Endometrial microvascular endothelial cells (primary cell): Measurements from ENCODE around the gene GMPR. TPM values are rescaled to one million over a fixed set of nuclear protein-coding genes. Genes with fewer than 3 reads are reported as not detected.
"Not testable (repeated sequence)": the region's sequence is repeated elsewhere in the genome, so short reads cannot be mapped to it uniquely, and the experiment has no call there.

Experiments used
- in situ Hi-C: cut with HindIII; loops from 2 replicates; pipeline ENCODE4 v1.10.0; 2017; ENCODE audit warnings: low sequenced_read_pairs, low pct_unique_long_range_greater_than_20kb; ENCODE audit errors: inconsistent ontology term
- total RNA-seq: library from RNA; depleted of rRNA; stranded (reverse); fragments of >200 nt; gene quantifications from one replicate; pipeline ENCODE4 v1.2.3, GENCODE V29; 2015; ENCODE audit errors: inconsistent ontology term

GMPR gene
- total RNA-seq, 1 donor from 2014 or later, result 33.8 TPM

DNA sequence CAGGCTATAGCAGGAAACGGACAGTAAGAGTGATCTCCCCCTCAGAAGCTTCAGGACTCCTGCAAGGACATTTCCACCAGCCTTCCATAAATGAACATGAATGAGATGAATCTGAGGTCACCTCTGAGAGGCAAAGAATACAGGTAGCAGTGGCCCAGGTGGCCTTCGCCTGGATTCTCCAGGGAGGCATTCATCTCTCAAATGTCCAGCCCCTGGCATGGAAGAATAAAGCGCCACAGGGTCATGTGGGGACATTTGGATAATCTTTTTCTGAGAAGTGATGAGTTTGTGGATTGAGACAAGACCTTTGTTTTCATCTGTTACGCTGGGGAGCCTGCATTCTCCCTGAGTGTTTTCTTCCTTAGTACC, 2.9 kb downstream of the GMPR start:
- in situ Hi-C loops, result no loop called here

DNA sequence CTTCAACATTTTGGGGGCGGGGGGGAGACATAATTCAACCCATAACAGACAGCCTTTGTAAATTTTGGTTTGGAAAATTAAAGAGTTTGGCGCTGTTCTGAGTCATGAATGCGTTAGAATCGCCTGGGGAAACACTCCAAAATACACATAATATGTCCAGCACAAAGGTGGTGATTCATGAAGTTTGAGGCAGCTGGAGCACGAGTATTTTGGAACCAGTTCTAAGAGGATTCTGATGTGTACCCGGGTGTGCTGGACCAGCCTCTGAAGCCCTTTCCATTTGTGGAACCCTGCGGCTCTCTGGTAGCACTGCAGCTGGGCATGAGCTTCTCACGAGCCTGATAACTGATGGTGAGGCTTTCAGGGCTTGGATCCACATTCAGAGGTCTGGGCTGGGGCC, 4.7 kb downstream of the GMPR start:
- in situ Hi-C loops, result no loop called here

DNA sequence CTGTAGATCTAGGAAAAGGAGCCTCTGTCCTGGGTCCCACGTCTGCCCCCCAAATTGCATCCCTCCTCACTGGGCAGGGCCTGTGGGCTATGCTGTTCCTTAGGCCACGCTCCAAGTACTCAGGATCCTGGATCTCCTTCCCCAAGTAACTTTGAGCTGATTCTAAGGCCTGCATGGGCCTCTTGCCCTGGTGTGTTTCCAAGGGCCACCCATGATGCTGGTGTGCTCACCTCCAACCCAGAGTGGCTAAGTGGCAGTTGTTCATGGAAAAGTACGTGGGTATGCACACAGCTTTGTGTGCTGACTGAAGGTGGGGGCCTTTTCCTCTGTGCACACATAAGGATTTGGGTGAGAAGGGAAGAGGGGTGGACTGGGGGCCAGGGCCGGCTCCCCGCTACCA, 5.3 kb downstream of the GMPR start:
- in situ Hi-C loops, result no loop called here

DNA sequence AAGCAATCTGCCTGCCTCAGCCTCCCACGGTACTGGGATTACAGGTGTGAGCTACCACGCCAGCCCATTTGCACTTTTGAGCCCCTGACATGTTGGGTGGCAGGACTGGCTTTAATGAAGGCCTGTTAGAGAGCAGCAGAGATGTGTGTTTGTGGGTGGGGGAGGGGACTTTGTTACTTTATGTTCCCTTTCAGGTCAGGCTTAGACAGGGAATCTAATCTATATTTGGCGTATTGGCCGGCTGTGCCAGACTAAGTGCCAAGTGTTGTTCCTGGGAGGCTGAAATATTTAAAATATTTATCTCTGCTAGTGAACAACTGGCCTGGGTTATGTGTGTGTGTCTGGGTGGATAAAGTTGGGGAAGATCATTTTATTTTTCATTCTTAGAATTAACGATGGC, 6.1 kb downstream of the GMPR start:
- in situ Hi-C loops, result no loop called here

DNA sequence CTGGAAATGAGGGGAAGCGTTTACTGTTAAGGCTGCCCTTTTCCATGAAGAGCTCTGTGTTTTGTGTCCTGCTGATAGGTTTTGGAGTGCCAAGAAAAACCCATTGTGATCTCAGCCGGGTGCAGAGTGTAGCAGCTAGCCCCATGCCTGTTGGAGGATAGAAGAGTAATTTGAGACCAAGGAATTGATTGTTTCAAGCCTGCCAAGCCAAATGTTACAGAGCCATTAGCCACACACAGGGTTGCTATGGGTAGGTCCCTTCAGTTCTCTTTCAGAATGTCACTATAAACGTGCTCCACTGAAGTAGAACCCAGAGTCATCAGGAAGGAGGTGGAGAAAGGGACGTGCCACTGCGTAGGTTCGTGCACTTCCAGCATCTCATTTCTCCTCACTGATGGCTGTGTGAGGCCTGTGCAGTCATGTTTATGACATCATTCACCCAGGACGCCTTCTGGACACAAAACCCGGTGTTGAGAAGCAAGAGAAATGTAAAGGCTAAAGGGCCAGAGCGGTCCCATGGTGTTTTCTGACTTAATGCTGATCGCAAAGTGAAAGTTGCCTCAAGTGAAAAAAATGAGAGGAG, 6.6 kb downstream of the GMPR start:
- in situ Hi-C loops, result no loop called here

DNA sequence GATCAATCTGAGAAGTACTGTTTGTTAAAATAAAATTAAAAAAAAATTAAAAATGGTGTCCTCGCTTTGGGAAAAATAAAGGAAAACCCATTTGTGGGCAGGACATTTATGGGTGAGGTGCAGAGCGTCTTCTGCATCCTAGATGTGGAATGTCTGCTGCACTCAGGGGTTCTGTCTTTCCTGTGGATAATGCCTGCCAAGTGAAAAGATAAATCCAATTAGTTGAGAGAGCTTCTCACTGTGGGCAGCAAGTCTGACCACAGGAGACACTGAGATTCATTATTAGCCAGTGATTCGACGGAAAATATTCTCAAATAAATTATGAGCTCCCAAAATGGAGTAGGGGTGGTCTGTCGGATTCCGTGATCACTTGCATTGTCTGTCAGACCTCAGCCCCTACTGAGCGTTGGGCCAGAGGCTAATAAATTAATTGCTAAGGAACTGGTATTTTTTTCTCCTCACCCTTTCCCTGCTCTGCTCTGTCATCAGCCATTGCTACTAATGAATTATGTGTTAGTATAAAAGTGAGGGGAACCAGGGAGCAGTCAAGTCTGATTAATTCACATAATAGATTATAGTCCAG, 10.0 kb downstream of the GMPR start:
- in situ Hi-C loops, result no loop called here

DNA sequence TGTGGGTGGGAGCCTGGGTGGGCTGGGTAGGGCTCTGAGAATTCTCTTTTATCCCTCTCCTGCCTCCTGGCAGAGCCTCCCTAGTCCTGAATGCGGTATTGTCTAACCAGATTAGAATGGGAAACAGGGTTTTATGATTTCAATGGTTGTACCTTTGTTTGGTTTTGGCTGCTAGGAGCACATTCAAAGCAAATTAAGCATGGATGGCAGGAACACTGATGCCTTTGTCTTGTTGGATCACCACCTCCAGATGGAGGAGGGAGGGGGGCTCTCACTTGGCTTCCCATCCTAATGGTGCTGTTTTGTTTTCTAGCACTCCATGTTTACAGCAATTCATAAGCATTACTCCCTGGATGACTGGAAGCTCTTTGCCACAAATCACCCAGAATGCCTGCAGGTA, 11.6 kb downstream of the GMPR start:
- in situ Hi-C loops, result no loop called here

DNA sequence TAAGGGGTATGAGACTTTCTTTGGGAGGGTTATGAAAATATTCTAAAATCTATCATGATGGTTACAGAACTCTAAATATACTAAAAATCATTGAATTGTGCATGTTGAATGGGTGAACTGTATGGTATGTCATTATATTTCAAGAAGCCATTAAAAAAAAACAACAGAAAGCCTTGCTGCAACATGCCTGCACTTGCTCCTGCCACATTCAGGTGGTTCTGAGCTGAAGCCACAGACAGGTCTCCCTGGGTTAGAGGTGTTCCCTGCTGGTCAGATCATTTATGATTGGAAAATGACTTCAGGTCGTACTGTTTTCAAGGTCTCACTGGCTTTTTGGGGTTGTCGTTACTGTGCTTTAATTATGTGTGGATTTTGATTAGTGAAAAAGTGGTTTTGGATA, 13.3 kb downstream of the GMPR start:
- in situ Hi-C loops, result no loop called here

DNA sequence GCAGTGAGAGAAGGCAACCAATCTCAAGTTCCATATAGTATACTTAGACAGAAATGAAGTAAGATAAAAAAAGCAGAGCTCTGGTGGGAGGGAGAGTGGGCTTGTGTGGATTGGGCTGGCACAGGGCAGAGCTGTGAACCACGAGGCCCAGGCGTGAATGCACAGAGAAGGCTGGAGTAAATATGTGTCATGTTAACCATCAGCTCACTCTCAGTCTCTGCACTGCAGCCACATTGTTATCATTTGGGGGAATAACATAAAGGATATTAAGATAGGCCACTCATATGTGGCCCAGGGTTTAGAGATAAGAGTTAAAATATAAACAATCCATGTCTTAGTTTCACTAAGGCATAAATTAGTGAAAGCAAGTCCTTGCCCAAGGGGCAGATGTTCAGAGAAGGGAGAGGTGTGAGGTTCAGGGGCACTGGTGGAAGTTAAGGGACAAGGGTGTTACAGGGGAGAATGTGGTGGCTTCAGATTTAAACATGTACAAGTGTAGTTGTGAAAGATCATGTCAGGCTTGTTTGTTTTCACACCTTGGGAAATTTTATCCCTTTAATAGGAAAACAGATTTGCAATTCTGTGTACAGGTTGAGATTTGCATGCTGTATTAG, 14.4 kb downstream of the GMPR start:
- in situ Hi-C loops, result no loop called here

DNA sequence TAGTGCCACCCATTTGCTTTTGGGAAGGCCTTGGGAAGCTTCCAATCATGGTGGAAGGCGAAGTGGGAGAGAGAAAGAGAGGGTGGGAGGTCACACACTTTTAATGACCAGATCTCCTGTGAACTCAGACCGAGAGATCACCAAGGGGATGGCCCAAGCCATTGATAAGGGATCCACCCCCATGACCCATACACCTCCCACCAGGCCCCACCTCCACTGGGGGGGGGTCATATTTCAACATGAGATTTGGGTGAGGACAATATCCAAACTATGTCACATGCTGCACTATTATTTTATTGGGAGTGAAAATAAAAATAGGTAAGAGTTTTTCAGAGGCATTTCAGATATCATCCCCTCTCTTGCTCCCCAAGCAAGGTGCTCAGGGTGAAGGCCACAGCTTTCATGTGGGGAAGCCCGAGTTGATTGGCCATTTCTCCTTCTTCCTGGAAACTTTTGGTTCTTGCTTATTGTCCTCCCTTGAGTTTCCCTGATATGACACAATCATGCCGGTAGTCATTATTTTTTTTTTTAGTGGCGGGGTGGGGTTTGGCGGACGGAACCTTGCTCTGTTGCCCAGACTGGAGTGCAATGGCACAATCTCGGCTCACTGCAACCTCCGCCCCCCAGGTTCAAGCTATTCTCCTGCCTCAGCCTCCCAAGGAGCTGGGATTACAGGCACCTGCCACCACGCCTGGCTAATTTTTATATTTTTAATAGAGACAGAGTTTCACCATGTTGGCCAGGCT, 15.2 kb downstream of the GMPR start:
- in situ Hi-C loops, result no loop called here

DNA sequence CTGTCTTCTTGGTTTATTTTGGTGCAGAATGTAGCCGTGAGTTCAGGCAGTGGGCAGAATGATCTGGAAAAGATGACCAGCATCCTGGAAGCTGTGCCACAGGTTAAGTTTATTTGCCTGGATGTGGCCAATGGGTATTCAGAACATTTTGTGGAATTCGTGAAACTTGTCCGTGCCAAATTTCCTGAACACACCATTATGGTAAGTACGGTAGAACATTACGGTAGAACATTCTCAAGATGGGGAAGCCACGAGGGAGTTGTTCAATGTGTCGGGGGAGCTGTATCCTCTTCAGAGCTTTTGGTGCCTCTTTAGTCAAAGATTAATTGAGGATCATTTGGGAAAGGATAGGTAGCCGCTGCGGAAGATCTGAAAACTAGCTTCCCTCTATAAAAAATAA, 16.1 kb downstream of the GMPR start:
- in situ Hi-C loops, result no loop called here

DNA sequence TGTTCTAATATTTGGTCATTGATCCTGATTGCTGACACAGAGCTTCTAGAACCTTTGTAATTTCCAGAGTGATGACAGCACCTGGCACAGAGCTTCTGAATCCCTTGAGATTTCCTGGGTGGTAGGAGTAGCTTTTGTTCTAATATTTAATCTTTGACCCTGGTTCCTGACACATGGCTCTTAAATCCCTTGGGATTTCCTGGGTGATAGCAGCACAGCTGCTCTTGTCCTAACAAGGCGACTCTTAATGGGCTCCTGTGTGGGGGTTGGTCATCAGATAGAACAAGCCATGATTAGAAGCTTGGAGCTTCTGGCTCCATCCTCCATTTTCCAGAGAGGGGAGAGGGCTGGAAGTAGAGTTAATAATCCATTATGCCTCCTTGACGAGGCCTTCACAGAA, 18.4 kb downstream of the GMPR start:
- in situ Hi-C loops, result no loop called here

DNA sequence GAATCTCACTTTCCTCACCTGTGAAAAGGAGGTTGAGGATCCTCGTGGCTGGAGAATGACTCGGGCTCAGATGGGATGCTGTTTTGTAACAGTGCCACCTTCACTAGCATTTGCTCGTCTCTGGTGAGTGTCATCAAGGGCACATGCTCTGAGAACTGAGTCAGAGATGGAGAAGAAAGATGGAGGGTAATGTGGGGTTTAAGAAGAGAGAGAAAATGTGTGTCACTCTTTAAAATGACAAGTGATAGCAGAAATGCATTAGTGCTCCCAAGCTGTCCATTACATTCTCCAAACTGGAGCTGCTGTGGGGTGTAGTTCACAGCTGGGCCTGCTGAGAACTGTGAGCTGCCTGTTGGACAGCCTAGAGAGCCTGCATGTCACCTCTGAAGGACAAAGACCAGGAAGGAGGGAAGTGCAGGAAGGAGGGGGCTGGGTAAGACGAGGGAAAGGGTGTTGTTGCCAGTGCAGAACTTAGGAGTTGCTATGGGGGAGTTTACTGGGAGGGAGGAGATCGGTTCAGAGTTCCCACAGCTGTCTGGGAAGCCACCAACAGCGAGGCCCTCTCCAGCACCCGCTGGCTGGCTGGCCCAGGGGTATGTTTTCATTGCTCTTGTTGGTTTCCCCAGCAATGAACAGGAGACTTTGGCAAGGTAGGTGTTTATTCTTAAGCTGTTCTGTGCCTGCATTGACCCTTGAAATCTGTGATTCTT, 19.8 kb downstream of the GMPR start:
- in situ Hi-C loops, result no loop called here

DNA sequence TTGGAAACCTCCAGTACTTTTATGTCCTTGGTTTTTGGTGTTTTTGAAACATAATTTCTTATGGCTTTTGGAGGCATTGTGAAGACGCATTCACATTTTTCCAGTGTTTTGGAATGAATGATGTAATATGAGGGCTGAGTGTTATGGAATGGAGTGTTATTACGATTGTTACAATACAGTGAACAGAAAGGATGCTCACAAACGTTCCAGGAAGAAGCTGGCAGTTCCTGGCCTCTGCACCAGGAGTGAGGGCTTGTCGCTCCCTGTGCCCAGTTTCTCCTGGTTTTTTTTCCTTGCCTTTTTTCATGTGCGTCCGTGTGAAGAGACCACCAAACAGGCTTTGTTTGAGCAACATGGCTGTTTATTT, 20.3 kb downstream of the GMPR start:
- in situ Hi-C loops, result no loop called here

DNA sequence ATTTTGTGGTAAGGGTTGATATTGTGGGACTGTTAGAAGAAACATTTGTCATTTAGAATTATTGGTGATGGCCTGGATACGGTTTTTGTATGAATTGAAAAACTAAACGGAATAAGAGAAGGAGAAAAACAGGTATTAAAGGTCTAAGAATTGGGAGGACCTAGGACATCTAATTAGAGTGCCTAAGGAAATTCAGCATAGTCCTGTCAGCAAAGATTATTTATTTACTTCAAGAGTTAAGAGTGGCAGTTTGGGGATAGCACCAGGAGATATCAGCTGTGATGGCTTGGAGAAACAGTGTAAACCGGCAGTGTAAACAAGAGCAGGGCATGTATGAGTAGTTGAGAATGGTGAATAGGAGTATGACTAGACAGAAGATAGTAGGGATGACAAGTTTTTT, 21.2 kb downstream of the GMPR start:
- in situ Hi-C loops, result not testable (repeated sequence)

DNA sequence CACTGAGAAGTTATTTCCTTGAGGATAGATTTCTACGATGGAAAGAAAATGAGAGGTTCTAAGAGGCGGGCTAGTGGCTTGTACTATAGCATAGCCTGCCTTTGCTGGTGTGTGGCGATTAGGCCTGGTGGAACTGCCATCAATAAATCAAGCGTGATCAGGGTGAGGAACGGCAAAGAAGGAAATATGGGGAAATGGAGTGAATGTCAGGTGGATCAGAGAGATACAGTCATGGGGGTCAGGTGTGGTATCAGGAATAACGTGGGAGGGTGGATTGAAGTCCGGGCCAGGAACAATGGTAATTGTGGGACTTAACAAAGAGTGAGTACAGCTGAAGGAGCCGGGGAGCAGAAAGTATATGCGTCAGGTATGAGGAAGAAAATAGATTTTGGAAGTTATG, 22.2 kb downstream of the GMPR start:
- in situ Hi-C loops, result not testable (repeated sequence)

DNA sequence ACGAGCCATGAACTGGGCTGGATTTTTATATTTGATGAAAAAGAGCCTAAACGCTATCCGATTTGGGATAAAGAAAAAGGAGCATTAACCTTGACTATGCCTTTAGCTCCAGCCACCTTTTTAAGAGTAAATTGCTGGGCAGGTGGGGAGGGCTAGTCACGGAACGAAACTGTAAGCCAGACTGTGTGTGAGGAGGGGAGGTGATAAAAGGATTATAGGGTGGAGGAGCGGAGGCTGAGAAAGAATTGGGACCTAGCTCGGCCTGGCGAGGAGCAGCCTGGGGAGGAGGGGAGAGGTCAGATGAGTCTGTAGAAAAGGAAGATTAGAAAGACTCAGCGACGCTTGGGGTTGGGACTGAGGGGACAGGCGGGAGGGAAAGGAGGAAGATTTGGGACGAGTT, 24.4 kb downstream of the GMPR start:
- in situ Hi-C loops, result not testable (repeated sequence)

DNA sequence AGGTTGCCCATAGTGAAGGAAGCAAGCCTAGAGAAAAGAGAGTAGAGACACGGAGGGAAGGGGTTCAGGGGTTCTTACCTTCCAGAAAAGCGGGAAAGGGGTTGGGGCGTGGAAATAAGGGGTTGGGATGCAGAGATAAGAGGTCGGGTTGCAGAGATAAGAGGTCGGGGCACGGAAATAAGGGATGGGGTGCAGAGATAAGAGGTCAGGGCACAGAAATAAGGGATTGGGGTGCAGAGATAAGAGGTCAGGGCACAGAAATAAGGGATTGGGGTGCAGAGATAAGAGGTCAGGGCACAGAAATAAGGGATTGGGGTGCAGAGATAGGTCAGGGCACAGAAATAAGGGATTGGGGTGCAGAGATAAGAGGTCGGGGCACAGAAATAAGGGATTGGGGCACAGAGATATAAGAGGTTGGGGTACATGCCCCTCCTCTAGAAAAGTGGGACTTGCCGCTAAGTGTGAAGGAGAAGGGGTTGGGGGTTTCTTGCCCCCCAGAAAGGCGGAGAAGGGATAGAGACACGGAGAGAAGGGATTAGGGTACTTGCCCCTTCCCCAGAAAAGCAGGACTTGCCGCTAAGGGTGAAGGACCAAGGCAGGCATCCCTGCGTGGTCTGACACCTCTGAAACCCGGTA, 25.2 kb downstream of the GMPR start:
- in situ Hi-C loops, result not testable (repeated sequence)

DNA sequence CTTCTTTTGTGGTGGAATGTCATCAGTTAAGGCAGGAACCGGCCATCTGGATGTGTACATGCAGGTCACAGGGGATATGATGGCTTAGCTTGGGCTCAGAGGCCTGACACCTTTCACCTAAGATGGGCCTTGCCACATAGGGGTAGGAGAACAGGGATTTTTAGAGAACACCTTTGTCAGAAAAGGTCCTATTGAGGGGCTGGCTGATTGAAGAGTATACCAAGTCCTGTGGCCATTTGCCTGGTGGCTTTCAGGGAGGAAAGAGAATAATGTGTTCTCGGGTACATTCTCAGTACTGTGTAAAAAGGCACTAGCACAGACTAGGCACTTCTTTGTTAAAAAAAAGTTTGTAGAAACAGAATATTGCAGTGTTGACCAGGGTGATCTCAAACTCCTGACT, 26.4 kb downstream of the GMPR start:
- in situ Hi-C loops, result no loop called here
